Spleen (tissue), 11 donors: ENCODE data around the gene IRS2. TPM values are rescaled to one million over a fixed set of nuclear protein-coding genes. Genes with fewer than 3 reads are reported as not detected.
A peak's percentile ranks its signal among the peaks of the same experiment; 100 is the strongest.

Experiments
- DNase-seq: peaks from one replicate; pipeline ENCODE4 v3.0.0-alpha.2; 2020
- H3K27ac ChIP-seq, 8 donors: fragments of 200-600 bp; sonication (generic) in 7 of 8; 1 replicate in 4 of 8; 2 replicates in 4 of 8; pipeline versions ENCODE4 v1.5.0 to v1.8.0; 2016 to 2021; ENCODE audit warnings: inconsistent platforms in 4 of 8, mild to moderate bottlenecking in 4 of 8, moderate library complexity in 1 of 8
- H3K27me3 ChIP-seq, 7 donors: fragments of 200-600 bp; sonication (generic) in 6 of 7; replicated peaks in 1 of 7; 1 replicate in 4 of 7; 2 replicates in 3 of 7; pipeline versions ENCODE4 v1.5.0 to v1.8.0; 2016 to 2021; ENCODE audit warnings: inconsistent platforms in 3 of 7, mild to moderate bottlenecking in 1 of 7
- H3K36me3 ChIP-seq, 6 donors: fragments of 200-600 bp; sonication (generic) in 5 of 6; 1 replicate in 4 of 6; 2 replicates in 2 of 6; pipeline versions ENCODE4 v1.5.0 to v1.8.0; 2016 to 2021; ENCODE audit warnings: inconsistent platforms in 2 of 6
- H3K4me1 ChIP-seq, 6 donors: fragments of 200-600 bp; sonication (generic) in 5 of 6; 1 replicate in 3 of 6; 2 replicates in 3 of 6; pipeline versions ENCODE4 v1.5.0 to v1.8.0; 2016 to 2021; ENCODE audit warnings: inconsistent platforms in 3 of 6
- H3K4me3 ChIP-seq, 8 donors: fragments of 200-600 bp; sonication (generic) in 7 of 8; 1 replicate in 4 of 8; 2 replicates in 4 of 8; pipeline versions ENCODE4 v1.5.0 to v1.8.0; 2016 to 2021; ENCODE audit warnings: inconsistent platforms in 4 of 8, mild to moderate bottlenecking in 4 of 8, moderate library complexity in 2 of 8
- H3K9me3 ChIP-seq, 8 donors: fragments of 200-600 bp; sonication (generic) in 7 of 8; 1 replicate in 4 of 8; 2 replicates in 4 of 8; pipeline versions ENCODE4 v1.5.0 to v1.8.0; 2016 to 2021; ENCODE audit warnings: inconsistent platforms in 4 of 8
- POLR2A ChIP-seq, 3 donors: fragments of 450-650 bp; IDR thresholded peaks; one replicate each; pipeline ENCODE4 v1.5.1; 2017; ENCODE audit warnings: antibody characterized with exemption in 3 of 3, mild to moderate bottlenecking in 1 of 3
- POLR2AphosphoS5 ChIP-seq, 3 donors: sonication (generic); formaldehyde crosslinking; IDR thresholded peaks; one replicate each; pipeline ENCODE4 v1.5.1; 2017; ENCODE audit warnings: antibody characterized with exemption in 3 of 3
- WGBS, 5 donors: extraction: QIAGEN DNeasy Blood & Tissue Kit in 3 of 5; methylation state at CpG; one replicate each; pipeline versions ENCODE4 v1.1.5 to v1.1.7; 2013 to 2018; 5-methylcytosine and 5-hydroxymethylcytosine counted together
- intact Hi-C: fragments of 100-400 bp; cut with DNase I; formaldehyde crosslinking; loops from one replicate; pipeline ENCODE4 v1.15.0; 2023; ENCODE audit warnings: low total_unique reads
- polyA plus RNA-seq, 3 donors: library from polyadenylated mRNA; stranded (reverse); fragments of 200-250 nt; gene quantifications; one replicate each; pipeline ENCODE4 v1.2.1, GENCODE V29; 2013
- total RNA-seq, 7 donors: library from RNA; depleted of rRNA in 3 of 7; stranded (reverse); fragments of >200 nt in 3 of 7; fragmentation: NEBNext Ultra II Directional in 4 of 7; extraction: Animal tissue kit (Norgen Biotek cat#: 25700) in 4 of 7; gene quantifications; one replicate each; pipeline versions ENCODE4 v1.1.0 to v1.2.1, GENCODE V29; 2016 to 2021
- TF ChIP-seq, protein P1 (sequence below), 11 experiments: fragments of 200-600 bp in 7 of 11; fragments of 450-650 bp in 4 of 11; sonication (generic) in 4 of 11; IDR thresholded peaks in 8 of 11; conservative IDR thresholded peaks in 3 of 11; 1 replicate in 7 of 11; 2 replicates in 4 of 11; pipeline versions ENCODE4 v1.4.0 to v1.8.0; 2016 to 2021; ENCODE audit warnings: antibody characterized with exemption in 11 of 11, inconsistent platforms in 4 of 11, mild to moderate bottlenecking in 1 of 11
- donor health status: healthy with polysubstance abuse.
- donor health status: DM: no; HTN: no; CAD: no; lungs with moderate emphysema.
- donor health status: DM: no; HTN: no; CAD: no.
- donor health status: Bipolar disorder and iron deficiency.
- donor health status: healthy.
- donor health status: DM: no; HTN: no; CAD: no.
- donor health status: DM: yes; HTN: yes; CAD: no.

Gene IRS2
- total and polyA plus RNA-seq, 10 donors: 1.4 to 31.3 (median 13.5) TPM

DNA sequence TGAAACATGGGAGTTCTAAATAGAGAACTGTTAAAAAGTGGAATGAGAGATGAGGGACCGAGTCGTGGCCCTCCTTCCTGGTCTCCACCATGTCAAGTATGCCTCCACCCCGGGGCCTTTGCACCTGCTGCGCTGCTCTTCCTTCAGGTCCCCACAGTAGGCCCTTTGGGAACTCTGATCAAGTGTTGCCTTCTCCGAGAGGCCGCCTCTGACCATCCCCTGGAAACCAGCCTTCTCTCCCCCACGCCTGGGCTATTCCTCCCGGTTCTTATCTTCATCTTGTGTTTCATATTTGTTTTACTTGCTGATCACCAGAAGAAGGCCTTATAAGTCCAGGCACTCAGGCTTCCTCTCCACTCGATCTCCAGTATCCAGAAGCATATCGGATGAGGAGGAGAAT, 40.0 kb downstream of the IRS2 start:
- Histone ChIP-seq H3K4me3 (no peak overlapping the region), H3K36me3 (peaks cover 0 to 1% (median 0%) of the 10 kb centered on the region in 6 donors), H3K27me3 (peaks cover 0 to 48% (median 16%) of the 10 kb centered on the region in 7 donors), H3K27ac (no peak overlapping the region), H3K4me1 (peaks cover 0 to 16% (median 11%) of the 10 kb centered on the region in 6 donors), H3K9me3 (no peaks in the 10 kb centered on the region)
- no peak for TF ChIP-seq POLR2A (IDR thresholded peaks at IDR 0.05)
- TF ChIP-seq, protein P1, sequence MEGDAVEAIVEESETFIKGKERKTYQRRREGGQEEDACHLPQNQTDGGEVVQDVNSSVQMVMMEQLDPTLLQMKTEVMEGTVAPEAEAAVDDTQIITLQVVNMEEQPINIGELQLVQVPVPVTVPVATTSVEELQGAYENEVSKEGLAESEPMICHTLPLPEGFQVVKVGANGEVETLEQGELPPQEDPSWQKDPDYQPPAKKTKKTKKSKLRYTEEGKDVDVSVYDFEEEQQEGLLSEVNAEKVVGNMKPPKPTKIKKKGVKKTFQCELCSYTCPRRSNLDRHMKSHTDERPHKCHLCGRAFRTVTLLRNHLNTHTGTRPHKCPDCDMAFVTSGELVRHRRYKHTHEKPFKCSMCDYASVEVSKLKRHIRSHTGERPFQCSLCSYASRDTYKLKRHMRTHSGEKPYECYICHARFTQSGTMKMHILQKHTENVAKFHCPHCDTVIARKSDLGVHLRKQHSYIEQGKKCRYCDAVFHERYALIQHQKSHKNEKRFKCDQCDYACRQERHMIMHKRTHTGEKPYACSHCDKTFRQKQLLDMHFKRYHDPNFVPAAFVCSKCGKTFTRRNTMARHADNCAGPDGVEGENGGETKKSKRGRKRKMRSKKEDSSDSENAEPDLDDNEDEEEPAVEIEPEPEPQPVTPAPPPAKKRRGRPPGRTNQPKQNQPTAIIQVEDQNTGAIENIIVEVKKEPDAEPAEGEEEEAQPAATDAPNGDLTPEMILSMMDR (IDR thresholded peaks at IDR 0.05 in 8 of 11, conservative IDR thresholded peaks at IDR 0.05 in 3 of 11): no peak
- TF ChIP-seq POLR2AphosphoS5 (IDR thresholded peaks at IDR 0.05): no peak
- intact Hi-C loops: no loop called here
- DNase-seq: no peak
- WGBS, 5 donors: 92 to 94% (median 93%) methylated on average over 10 of the region's 10 CpGs

DNA sequence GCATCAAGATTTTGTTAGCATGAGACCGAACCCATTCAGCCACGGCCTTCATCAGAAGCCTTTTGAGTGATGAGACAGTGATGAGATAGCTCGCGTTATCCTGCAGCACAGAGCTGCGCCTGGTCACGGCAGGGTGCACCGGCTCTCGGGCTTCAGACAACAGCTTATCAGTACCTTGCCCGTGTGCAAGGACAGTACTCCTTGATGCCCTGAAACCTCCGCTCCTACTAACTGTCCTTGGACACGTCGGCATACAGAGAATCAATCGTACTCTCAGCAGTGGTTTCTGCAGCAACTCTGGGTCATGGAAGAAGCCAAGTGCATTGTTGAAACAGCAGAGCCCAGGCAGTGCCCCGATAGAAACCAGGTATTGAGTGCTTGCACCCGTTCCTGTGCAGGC, 40.7 kb downstream of the IRS2 start:
- TF ChIP-seq POLR2AphosphoS5 (IDR thresholded peaks at IDR 0.05) (no peak), POLR2A (IDR thresholded peaks at IDR 0.05) (no peak)
- TF ChIP-seq, protein P1 (IDR thresholded peaks at IDR 0.05 in 8 of 11, conservative IDR thresholded peaks at IDR 0.05 in 3 of 11): no peak
- intact Hi-C loops: no loop called here
- DNase-seq: no peak
- no peak overlapping the region for H3K27ac ChIP-seq
- peaks cover 0 to 48% (median 16%) of the 10 kb centered on the region in 7 donors for H3K27me3 ChIP-seq
- peaks cover 0 to 16% (median 11%) of the 10 kb centered on the region in 6 donors for H3K4me1 ChIP-seq
- 85 to 94% (median 92%) methylated on average over 11 to 15 of the region's 15 CpGs for WGBS, 5 donors
- no peaks in the 10 kb centered on the region for H3K9me3 ChIP-seq
- H3K36me3 ChIP-seq: no peaks in the 10 kb centered on the region
- H3K4me3 ChIP-seq: no peak overlapping the region

DNA sequence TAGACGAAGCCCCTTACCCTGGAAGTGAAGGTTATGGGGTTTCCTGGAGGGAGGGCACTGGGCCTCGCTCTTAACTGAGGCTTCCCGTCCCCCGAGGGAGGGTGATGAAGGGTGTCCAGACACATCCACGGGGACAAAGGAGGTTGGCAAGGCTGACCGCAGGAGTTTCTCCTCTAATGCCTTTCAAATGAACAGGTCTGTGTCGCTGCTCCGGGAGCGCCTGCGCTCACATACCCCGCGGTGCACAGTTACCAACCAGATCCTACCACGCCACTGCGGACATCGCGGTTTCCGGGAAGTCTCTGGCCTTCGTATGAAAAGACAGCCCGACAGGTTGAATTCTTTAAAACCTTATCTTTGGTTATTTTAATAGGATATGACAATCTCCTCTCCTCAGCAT, 41.3 kb downstream of the IRS2 start:
- Histone ChIP-seq H3K4me1 (peaks cover 0 to 16% (median 11%) of the 10 kb centered on the region in 6 donors), H3K27me3 (peaks cover 0 to 48% (median 16%) of the 10 kb centered on the region in 7 donors), H3K36me3 (no peaks in the 10 kb centered on the region), H3K4me3 (no peak overlapping the region), H3K9me3 (no peaks in the 10 kb centered on the region), H3K27ac (no peak overlapping the region)
- intact Hi-C loops: no loop called here
- WGBS, 5 donors: 90 to 97% (median 92%) methylated on average over 18 to 19 of the region's 19 CpGs
- TF ChIP-seq POLR2A (IDR thresholded peaks at IDR 0.05) (no peak), POLR2AphosphoS5 (IDR thresholded peaks at IDR 0.05) (no peak)
- TF ChIP-seq, protein P1 (IDR thresholded peaks at IDR 0.05 in 8 of 11, conservative IDR thresholded peaks at IDR 0.05 in 3 of 11): no peak
- no peak for DNase-seq

DNA sequence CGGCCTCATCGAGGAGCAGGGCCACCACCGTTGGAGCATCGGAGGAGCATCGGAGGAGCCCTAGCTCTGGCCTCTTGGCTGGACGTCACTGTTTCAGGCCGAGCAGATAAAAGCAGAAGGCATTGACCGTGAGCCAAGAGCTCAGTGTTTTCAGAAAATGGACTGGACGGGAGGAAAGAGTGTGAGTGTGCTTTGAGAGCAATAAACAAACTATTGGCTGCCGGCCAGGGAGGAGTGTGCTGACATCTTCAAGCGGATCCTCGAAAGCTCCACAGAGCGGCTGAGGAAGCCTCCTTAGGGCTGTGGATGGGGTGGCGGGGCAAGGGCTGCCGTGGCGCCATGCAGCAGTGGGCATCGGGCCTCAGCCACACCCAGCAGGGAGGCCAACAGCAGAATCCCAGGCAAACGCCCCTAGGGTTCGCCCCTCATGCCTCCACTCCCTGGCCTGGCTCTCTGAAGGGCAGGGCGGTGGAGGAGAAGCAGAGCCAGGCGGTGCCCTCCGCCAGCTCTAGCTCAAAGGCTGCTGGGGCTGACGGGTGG, 41.8 kb downstream of the IRS2 start:
- DNase-seq: no peak
- H3K4me1 ChIP-seq: peaks cover 0 to 16% (median 11%) of the 10 kb centered on the region in 6 donors
- TF ChIP-seq, protein P1 (IDR thresholded peaks at IDR 0.05 in 8 of 11, conservative IDR thresholded peaks at IDR 0.05 in 3 of 11): no peak
- TF ChIP-seq POLR2A (IDR thresholded peaks at IDR 0.05): no peak
- peak in 2 of 3 donors; percentile 22 to 33 for TF ChIP-seq POLR2AphosphoS5 (IDR thresholded peaks at IDR 0.05)
- no peak overlapping the region for H3K27ac ChIP-seq
- 58 to 87% (median 73%) methylated on average over 21 to 23 of the region's 23 CpGs for WGBS, 5 donors
- H3K9me3 ChIP-seq: no peaks in the 10 kb centered on the region
- no peak overlapping the region for H3K4me3 ChIP-seq
- peaks cover 0 to 50% (median 16%) of the 10 kb centered on the region in 7 donors for H3K27me3 ChIP-seq
- intact Hi-C loops: no loop called here
- H3K36me3 ChIP-seq: no peaks in the 10 kb centered on the region
